GM18499 (cell line): Measurements from ENCODE around the gene TRDN.
"Not testable (repeated sequence)": the region's sequence is repeated elsewhere in the genome, so short reads cannot be mapped to it uniquely, and the experiment has no call there.

Source experiments
- ATAC-seq: cut with Tn5 transposase; IDR thresholded peaks from one replicate; pipeline ENCODE4 v1.9.1; 2021; ENCODE audit warnings: moderate number of reproducible peaks; ENCODE audit not compliant: insufficient read depth, unreplicated experiment

TRDN gene

GRCh38 chr6:123323452-123324329, 313.1 kb downstream of the TRDN start:
- no peak for ATAC-seq

- ATAC-seq: no peak
Observed at GRCh38 chr6:123321020-123321419, 315.7 kb downstream of the TRDN start.

- ATAC-seq: no peak
Observed at GRCh38 chr6:123316733-123317323, 319.9 kb downstream of the TRDN start.

- ATAC-seq: not testable (repeated sequence)
Observed at GRCh38 chr6:123314459-123314858, 322.3 kb downstream of the TRDN start.

GRCh38 chr6:123309130-123309529, 327.6 kb downstream of the TRDN start:
- ATAC-seq: no peak

- ATAC-seq: no peak
Observed at GRCh38 chr6:123306334-123306733, 330.4 kb downstream of the TRDN start.

GRCh38 chr6:123295672-123296071, 341.1 kb downstream of the TRDN start:
- no peak for ATAC-seq

GRCh38 chr6:123295181-123295580, 341.6 kb downstream of the TRDN start:
- ATAC-seq: no peak

GRCh38 chr6:123288649-123289048, 348.1 kb downstream of the TRDN start:
- ATAC-seq: no peak

- no peak for ATAC-seq
Observed at GRCh38 chr6:123276546-123276980, 360.2 kb downstream of the TRDN start.

- no peak for ATAC-seq
Observed at GRCh38 chr6:123263981-123264380, 372.8 kb downstream of the TRDN start.

- ATAC-seq: no peak
Observed at GRCh38 chr6:123240626-123241025, 396.1 kb downstream of the TRDN start.

GRCh38 chr6:123233336-123233735, 403.4 kb downstream of the TRDN start:
- no peak for ATAC-seq

GRCh38 chr6:123227789-123228188, 409.0 kb downstream of the TRDN start:
- not testable (repeated sequence) for ATAC-seq

GRCh38 chr6:123226398-123226797, 410.4 kb downstream of the TRDN start:
- no peak for ATAC-seq

GRCh38 chr6:123224077-123224476, 412.7 kb downstream of the TRDN start:
- no peak for ATAC-seq

- ATAC-seq: no peak
Observed at GRCh38 chr6:123223461-123223860, 413.3 kb downstream of the TRDN start.

GRCh38 chr6:123215211-123215610, 421.5 kb downstream of the TRDN start:
- no peak for ATAC-seq

- ATAC-seq: no peak
Observed at GRCh38 chr6:123214433-123214832, 422.3 kb downstream of the TRDN start.

- ATAC-seq: no peak
Observed at GRCh38 chr6:123213921-123214320, 422.8 kb downstream of the TRDN start.

GRCh38 chr6:123211777-123212545, 424.8 kb downstream of the TRDN start:
- ATAC-seq: no peak
